ENCODE data around the gene PIGQ.

The PIGQ gene

GRCh38 chr16:534856-535445 lies 34.8 kb upstream of the PIGQ start:
- DNase-seq, result no peak

GRCh38 chr16:535446-536405 lies 34.0 kb upstream of the PIGQ start:
- no peak for DNase-seq

- DNase-seq, result no peak
These were observed 33.0 kb upstream of the PIGQ start for GRCh38 chr16:536746-537145.

- no peak for DNase-seq
These were observed 32.1 kb upstream of the PIGQ start for GRCh38 chr16:537415-538335.

GRCh38 chr16:539901-540530 lies 29.8 kb upstream of the PIGQ start:
- no peak for DNase-seq

- DNase-seq, result no peak
These were observed 29.0 kb upstream of the PIGQ start for GRCh38 chr16:540645-541340.

GRCh38 chr16:543301-544164 lies 26.2 kb upstream of the PIGQ start:
- no peak for DNase-seq

- no peak for DNase-seq
These were observed 25.3 kb upstream of the PIGQ start for GRCh38 chr16:544517-544916.

- DNase-seq, result no peak
These were observed 22.6 kb upstream of the PIGQ start for GRCh38 chr16:546909-547770.

GRCh38 chr16:548586-548985 lies 21.2 kb upstream of the PIGQ start:
- no peak for DNase-seq

GRCh38 chr16:549544-550263 lies 20.1 kb upstream of the PIGQ start:
- DNase-seq, result no peak

- DNase-seq, result no peak
These were observed 18.6 kb upstream of the PIGQ start for GRCh38 chr16:551210-551609.

GRCh38 chr16:552171-552570 lies 17.6 kb upstream of the PIGQ start:
- DNase-seq, result no peak

GRCh38 chr16:553601-554296 lies 16.0 kb upstream of the PIGQ start:
- no peak for DNase-seq

- DNase-seq, result no peak
These were observed 15.5 kb upstream of the PIGQ start for GRCh38 chr16:554297-554621.

GRCh38 chr16:554640-555365 lies 15.0 kb upstream of the PIGQ start:
- no peak for DNase-seq

- DNase-seq, result no peak
These were observed 14.0 kb upstream of the PIGQ start for GRCh38 chr16:555528-556473.
